Brain microvascular endothelial cell (primary cell): ENCODE data around the gene OR6B2.

Experiments
- DNase-seq: peaks from one replicate; pipeline ENCODE4 v3.0.0-alpha.2; 2020
- H3K27ac ChIP-seq: fragments of 250-450 bp; sonication (Bioruptor Pico); 2 replicates; pipeline ENCODE4 v1.5.1; 2020; ENCODE audit warnings: mild to moderate bottlenecking, moderate library complexity
- H3K27me3 ChIP-seq: fragments of 250-450 bp; sonication (Bioruptor Pico); replicated peaks from 2 replicates; pipeline ENCODE4 v1.5.1; 2020; ENCODE audit warnings: mild to moderate bottlenecking
- H3K36me3 ChIP-seq: fragments of 250-450 bp; sonication (Bioruptor Pico); replicated peaks from 2 replicates; pipeline ENCODE4 v1.5.1; 2020; ENCODE audit warnings: mild to moderate bottlenecking
- H3K4me3 ChIP-seq: 2 replicates; pipeline ENCODE4 v1.5.1; 2011; ENCODE audit warnings: low read depth, mild to moderate bottlenecking, control low read depth, low read length, moderate library complexity
- in situ Hi-C: cut with HindIII; loops from 2 replicates; pipeline ENCODE4 v1.10.0; 2017; ENCODE audit warnings: low sequenced_read_pairs, low pct_ligation_motif_present
- TF ChIP-seq, protein P1 (sequence below): IDR thresholded peaks from 2 replicates; pipeline ENCODE4 v1.5.1; 2011; ENCODE audit warnings: low read depth, mild to moderate bottlenecking, moderate library complexity, low read length, control low read depth, inconsistent platforms; ENCODE audit errors: missing control alignments

The OR6B2 gene

DNA sequence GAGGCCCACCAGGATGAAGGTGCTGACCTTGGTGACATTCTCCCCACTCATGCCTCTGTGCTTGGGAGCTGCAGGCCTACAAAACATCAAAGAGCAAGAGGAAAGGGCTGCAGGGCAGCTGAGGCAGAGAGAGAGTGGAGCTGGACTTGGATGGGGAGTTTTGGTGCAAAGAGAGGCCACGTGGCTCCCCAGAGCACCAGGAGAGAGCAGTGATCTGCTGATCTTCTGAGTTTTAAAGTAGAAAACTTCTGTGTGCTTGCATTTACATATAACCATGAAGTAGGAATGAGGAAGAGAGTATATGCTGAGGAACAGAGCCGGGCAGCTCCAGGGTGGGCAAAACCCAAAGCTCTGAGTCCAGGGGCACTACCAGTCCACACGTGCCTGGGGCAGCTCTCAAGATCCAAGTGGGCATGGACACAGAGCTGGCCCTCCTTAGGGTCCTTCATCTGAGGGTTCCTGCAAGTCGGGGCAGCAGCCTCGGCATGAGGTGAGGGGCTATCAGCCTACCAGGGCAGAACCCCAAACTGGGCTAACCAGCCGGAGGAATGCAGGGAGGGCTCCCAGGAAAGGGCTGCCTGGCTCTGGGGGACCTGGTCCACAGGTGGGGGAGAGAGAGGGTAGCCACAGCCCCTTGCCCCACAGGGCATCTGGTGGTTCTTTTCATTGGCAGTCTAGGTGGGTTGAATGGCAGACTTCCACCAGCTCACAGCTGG, at the start of gene OR6B2:
TSS of gene OR6B2 (minus strand) at position 51 of the 716 bp plus-strand sequence. CDS start at position 51, 0 bp downstream.
- no peak for DNase-seq
- H3K36me3 ChIP-seq, result no peaks in the 10 kb centered on the region
- in situ Hi-C loops, result no loop called here
- H3K27me3 ChIP-seq, result no peaks in the 10 kb centered on the region
- H3K27ac ChIP-seq, result no peak within 1 kb of the TSS
- H3K4me3 ChIP-seq, result no peak within 1 kb of the TSS
- TF ChIP-seq, protein P1, sequence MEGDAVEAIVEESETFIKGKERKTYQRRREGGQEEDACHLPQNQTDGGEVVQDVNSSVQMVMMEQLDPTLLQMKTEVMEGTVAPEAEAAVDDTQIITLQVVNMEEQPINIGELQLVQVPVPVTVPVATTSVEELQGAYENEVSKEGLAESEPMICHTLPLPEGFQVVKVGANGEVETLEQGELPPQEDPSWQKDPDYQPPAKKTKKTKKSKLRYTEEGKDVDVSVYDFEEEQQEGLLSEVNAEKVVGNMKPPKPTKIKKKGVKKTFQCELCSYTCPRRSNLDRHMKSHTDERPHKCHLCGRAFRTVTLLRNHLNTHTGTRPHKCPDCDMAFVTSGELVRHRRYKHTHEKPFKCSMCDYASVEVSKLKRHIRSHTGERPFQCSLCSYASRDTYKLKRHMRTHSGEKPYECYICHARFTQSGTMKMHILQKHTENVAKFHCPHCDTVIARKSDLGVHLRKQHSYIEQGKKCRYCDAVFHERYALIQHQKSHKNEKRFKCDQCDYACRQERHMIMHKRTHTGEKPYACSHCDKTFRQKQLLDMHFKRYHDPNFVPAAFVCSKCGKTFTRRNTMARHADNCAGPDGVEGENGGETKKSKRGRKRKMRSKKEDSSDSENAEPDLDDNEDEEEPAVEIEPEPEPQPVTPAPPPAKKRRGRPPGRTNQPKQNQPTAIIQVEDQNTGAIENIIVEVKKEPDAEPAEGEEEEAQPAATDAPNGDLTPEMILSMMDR, result no peak

DNA sequence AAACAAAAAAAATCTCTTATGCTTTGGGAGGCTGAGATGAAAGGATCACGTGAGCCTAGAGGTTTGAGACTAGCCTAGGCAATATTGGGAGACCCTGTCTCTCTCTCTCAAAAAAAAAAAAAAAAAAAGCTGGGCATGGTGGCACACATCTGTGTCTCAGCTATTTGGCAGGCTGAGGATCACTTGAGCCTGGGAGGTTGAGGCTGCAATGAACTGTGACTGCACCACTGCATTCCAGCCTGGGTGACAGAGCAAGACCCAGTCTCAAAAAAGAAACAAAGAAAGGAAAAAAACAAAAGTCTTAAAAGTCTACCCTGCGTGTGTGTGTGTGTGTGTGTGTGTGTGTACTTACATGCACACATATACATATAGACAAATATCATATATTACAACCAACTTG, 48.4 kb upstream of the OR6B2 start:
- H3K4me3 ChIP-seq, result no peak overlapping the region
- no peak for DNase-seq
- TF ChIP-seq, protein P1, result no peak
- no peak overlapping the region for H3K27ac ChIP-seq
- no peaks in the 10 kb centered on the region for H3K27me3 ChIP-seq
- H3K36me3 ChIP-seq, result no peaks in the 10 kb centered on the region
- in situ Hi-C loops, result no loop called here

DNA sequence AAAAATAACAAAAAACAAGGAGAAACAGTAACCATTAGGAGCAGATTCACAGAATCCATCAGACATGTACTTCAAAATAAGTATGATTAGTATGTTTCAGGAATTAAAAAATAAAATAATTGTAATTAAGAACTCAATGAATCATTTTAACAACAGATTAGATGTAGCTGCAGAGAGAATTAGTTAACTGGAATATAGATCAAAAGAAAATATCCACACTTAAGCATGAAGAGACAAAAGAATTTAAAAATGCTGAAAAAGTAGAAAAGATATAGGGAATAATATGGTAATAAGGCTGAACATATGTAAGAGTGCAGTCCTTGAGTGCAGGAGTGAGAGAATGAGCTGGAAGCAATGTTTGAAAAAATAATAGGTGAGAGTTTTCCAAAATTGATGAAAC, 47.2 kb upstream of the OR6B2 start:
- no peak for DNase-seq
- TF ChIP-seq, protein P1, result no peak
- no peaks in the 10 kb centered on the region for H3K36me3 ChIP-seq
- H3K27ac ChIP-seq, result no peak overlapping the region
- H3K4me3 ChIP-seq, result no peak overlapping the region
- H3K27me3 ChIP-seq, result no peaks in the 10 kb centered on the region
- in situ Hi-C loops, result no loop called here

DNA sequence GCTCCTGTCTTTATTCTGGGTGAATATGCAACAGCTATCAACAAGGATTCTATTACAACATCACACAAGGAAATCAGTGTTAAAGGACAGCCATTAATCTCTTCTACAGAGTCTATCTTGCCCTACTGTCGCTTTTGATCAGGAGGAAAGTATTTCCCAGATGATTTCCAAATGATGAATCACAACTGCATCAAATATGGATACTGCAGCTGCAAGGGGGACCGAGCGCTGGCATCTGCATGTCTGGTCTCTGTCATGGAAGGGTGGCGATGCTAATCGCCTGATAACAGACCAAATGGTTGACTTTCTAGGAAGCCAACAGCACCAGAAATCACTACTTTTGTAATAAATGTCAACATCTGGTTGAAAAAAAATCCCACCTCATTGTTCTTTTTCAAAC, 44.3 kb upstream of the OR6B2 start:
- TF ChIP-seq, protein P1, result no peak
- Histone ChIP-seq H3K36me3 (no peaks in the 10 kb centered on the region), H3K27me3 (no peaks in the 10 kb centered on the region), H3K27ac (no peak overlapping the region), H3K4me3 (no peak overlapping the region)
- no peak for DNase-seq
- in situ Hi-C loops, result no loop called here

DNA sequence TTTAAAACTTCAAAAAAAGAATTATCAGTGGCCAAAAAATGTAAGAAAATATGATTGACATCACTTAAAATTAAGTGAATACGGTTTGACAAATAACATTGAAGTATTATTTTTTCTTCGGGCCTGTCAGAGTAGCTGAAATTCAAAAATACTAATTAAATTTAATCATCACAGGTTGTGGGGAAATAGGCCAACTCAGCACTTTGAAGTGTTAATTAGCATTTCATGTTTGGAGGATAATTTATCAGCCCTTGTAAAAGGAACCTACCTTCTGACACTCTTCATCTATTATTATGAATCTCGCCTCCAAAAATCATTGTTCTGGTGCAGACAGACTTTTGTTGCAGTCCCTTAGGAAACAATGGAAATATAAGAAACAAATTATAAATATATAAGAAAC, 40.7 kb upstream of the OR6B2 start:
- H3K36me3 ChIP-seq, result no peaks in the 10 kb centered on the region
- H3K27me3 ChIP-seq, result no peaks in the 10 kb centered on the region
- TF ChIP-seq, protein P1, result no peak
- H3K27ac ChIP-seq, result no peak overlapping the region
- no peak for DNase-seq
- in situ Hi-C loops, result no loop called here
- no peak overlapping the region for H3K4me3 ChIP-seq

DNA sequence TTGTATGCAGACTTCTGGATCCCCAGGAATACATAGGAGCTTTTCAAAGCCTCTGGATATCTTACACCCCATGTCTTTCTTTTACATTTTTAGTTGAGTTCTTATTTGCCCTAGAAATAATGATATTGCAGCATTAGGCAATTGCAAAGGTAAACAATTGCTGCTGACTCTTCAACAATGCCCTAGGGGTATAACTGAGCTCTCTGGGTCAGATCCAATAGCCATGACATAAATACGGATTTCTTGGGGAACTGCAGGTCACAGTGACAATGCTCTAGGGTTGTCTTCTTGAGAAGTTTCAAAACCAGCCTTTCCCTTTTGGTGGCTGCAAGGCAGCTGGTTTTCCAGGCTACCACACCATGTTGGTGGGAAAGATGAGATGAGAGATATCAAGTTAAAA, 39.6 kb upstream of the OR6B2 start:
- no peaks in the 10 kb centered on the region for H3K36me3 ChIP-seq

More for the DNA sequence above, 39.6 kb upstream of the OR6B2 start:
- H3K27me3 ChIP-seq, result no peaks in the 10 kb centered on the region
- TF ChIP-seq, protein P1, result no peak
- H3K4me3 ChIP-seq, result no peak overlapping the region
- H3K27ac ChIP-seq, result no peak overlapping the region
- in situ Hi-C loops, result no loop called here
- DNase-seq, result no peak
